Right atrium auricular region (tissue), 2 donors: ENCODE data around the gene ARSK. TPM values are rescaled to one million over a fixed set of nuclear protein-coding genes. Genes with fewer than 3 reads are reported as not detected.

Experiments
- DNase-seq: peaks from one replicate; pipeline ENCODE4 v3.0.0-alpha.2; 2019; ENCODE audit warnings: low spot score
- H3K27ac ChIP-seq, 2 donors: fragments of 200-600 bp; sonication (generic); 1 replicate in 1 of 2; 2 replicates in 1 of 2; pipeline ENCODE4 v1.5.1; 2016 to 2019
- H3K27me3 ChIP-seq, 2 donors: fragments of 200-600 bp; sonication (generic); one replicate each; pipeline versions ENCODE4 v1.5.1 to v1.6.0; 2017 to 2019
- H3K36me3 ChIP-seq: fragments of 200-600 bp; sonication (generic); one replicate; pipeline ENCODE4 v1.5.1; 2016
- H3K4me1 ChIP-seq, 2 donors: fragments of 200-600 bp; sonication (generic); one replicate each; pipeline versions ENCODE4 v1.5.1 to v1.6.0; 2017 to 2019
- H3K4me3 ChIP-seq, 2 donors: fragments of 200-600 bp; sonication (generic); 1 replicate in 1 of 2; 2 replicates in 1 of 2; pipeline ENCODE4 v1.5.1; 2017 to 2019; ENCODE audit warnings: mild to moderate bottlenecking in 1 of 2, moderate library complexity in 1 of 2
- H3K9me3 ChIP-seq, 2 donors: fragments of 200-600 bp; sonication (generic); one replicate each; pipeline ENCODE4 v1.5.1; 2019
- CTCF ChIP-seq, 2 donors: fragments of 200-600 bp; sonication (generic); IDR thresholded peaks; one replicate each; pipeline ENCODE4 v1.5.1; 2019; ENCODE audit warnings: antibody characterized with exemption in 2 of 2
- total RNA-seq, 2 donors: library from RNA; depleted of rRNA; stranded (reverse); fragments of >200 nt; gene quantifications; one replicate each; pipeline ENCODE4 v1.1.0, GENCODE V29; 2016

The ARSK gene
- total RNA-seq, 2 donors from 2014 or later: 3.7 to 6.0 TPM

GRCh38 chr5:95605786-95606185 is 50.9 kb downstream of the ARSK start:
- Histone ChIP-seq H3K4me1 (peaks cover 0 to 5% of the 10 kb centered on the region in 2 donors), H3K36me3 (no peaks in the 10 kb centered on the region), H3K9me3 (no peaks in the 10 kb centered on the region), H3K27me3 (no peaks in the 10 kb centered on the region), H3K4me3 (no peak overlapping the region), H3K27ac (no peak overlapping the region)
- no peak for DNase-seq
- TF ChIP-seq CTCF (IDR thresholded peaks at IDR 0.05): no peak

- no peaks in the 10 kb centered on the region for H3K27me3 ChIP-seq
- H3K4me1 ChIP-seq: no peaks in the 10 kb centered on the region
- DNase-seq: no peak
- TF ChIP-seq CTCF (IDR thresholded peaks at IDR 0.05): no peak
- H3K9me3 ChIP-seq: no peaks in the 10 kb centered on the region
- H3K36me3 ChIP-seq: no peaks in the 10 kb centered on the region
- H3K4me3 ChIP-seq: no peak overlapping the region
- H3K27ac ChIP-seq: no peak overlapping the region
Observed at GRCh38 chr5:95606419-95606818, 51.5 kb downstream of the ARSK start.

- Histone ChIP-seq H3K27me3 (no peaks in the 10 kb centered on the region), H3K4me1 (no peaks in the 10 kb centered on the region), H3K4me3 (no peak overlapping the region), H3K27ac (no peak overlapping the region), H3K9me3 (peaks cover 0 to 12% of the 10 kb centered on the region in 2 donors), H3K36me3 (no peaks in the 10 kb centered on the region)
- no peak for TF ChIP-seq CTCF (IDR thresholded peaks at IDR 0.05)
- DNase-seq: no peak
Observed at GRCh38 chr5:95609711-95610110, 54.8 kb downstream of the ARSK start.

- Histone ChIP-seq H3K27ac (no peak overlapping the region), H3K4me3 (no peak overlapping the region)
- no peak for TF ChIP-seq CTCF (IDR thresholded peaks at IDR 0.05)
Observed at GRCh38 chr5:95610546-95610945, 55.6 kb downstream of the ARSK start.

GRCh38 chr5:95611396-95611795 is 56.5 kb downstream of the ARSK start:
- no peak overlapping the region for H3K27ac ChIP-seq
- peaks cover 0 to 12% of the 10 kb centered on the region in 2 donors for H3K9me3 ChIP-seq
- no peaks in the 10 kb centered on the region for H3K4me1 ChIP-seq
- no peak for DNase-seq
- no peak overlapping the region for H3K4me3 ChIP-seq
- TF ChIP-seq CTCF (IDR thresholded peaks at IDR 0.05): no peak
- H3K27me3 ChIP-seq: no peaks in the 10 kb centered on the region
- no peaks in the 10 kb centered on the region for H3K36me3 ChIP-seq

More at GRCh38 chr5:95610546-95610945, 55.6 kb downstream of the ARSK start:
- DNase-seq: no peak
- no peaks in the 10 kb centered on the region for H3K36me3 ChIP-seq
- peaks cover 0 to 12% of the 10 kb centered on the region in 2 donors for H3K9me3 ChIP-seq
- H3K4me1 ChIP-seq: no peaks in the 10 kb centered on the region
- H3K27me3 ChIP-seq: no peaks in the 10 kb centered on the region

GRCh38 chr5:95613514-95613913 is 58.6 kb downstream of the ARSK start:
- no peaks in the 10 kb centered on the region for H3K36me3 ChIP-seq
- H3K27ac ChIP-seq: no peak overlapping the region
- peaks cover 0 to 12% of the 10 kb centered on the region in 2 donors for H3K9me3 ChIP-seq
- no peak for TF ChIP-seq CTCF (IDR thresholded peaks at IDR 0.05)
- H3K27me3 ChIP-seq: no peaks in the 10 kb centered on the region
- DNase-seq: no peak
- no peaks in the 10 kb centered on the region for H3K4me1 ChIP-seq
- no peak overlapping the region for H3K4me3 ChIP-seq
